K562 (cell line): Measurements from ENCODE around the gene CAMK2D. TPM values are rescaled to one million over a fixed set of nuclear protein-coding genes. Genes with fewer than 3 reads are reported as not detected.

Source experiments
- ATAC-seq: fragments of 200-7000 bp; cut with Tn5 transposase; 3 replicates; pipeline ENCODE4 v1.9.1; 2020; ENCODE audit warnings: moderate library complexity
- BruUV-seq: library from RNA; stranded (reverse); fragments of 400-500 nt; replicated peaks from 2 replicates; lab custom pipeline; 2021; lab: Mats Ljungman, UMichigan
- CTCF ChIA-PET: fragments of 300-600 bp; formaldehyde crosslinking; extraction: SDS; loops from one replicate; lab custom pipeline; 2021; ENCODE audit warnings: low intra/inter-chr PET ratio; lab: Yijun Ruan, JAX
- POLR2A ChIA-PET: fragments of 300-600, 350-650 bp; sonication (Branson Sonifier 250); formaldehyde crosslinking; extraction: SDS; loops from one replicate; lab custom pipeline; 2021; ENCODE audit warnings: antibody characterized with exemption, inconsistent platforms; lab: Yijun Ruan, JAX
- DNase-seq, 4 experiments: peaks; one replicate each; pipeline versions ENCODE4 v3.0.0 to v3.0.0-alpha.2; 2011 to 2018; ENCODE audit warnings: low spot score in 3 of 4, mixed read lengths in 3 of 4; ENCODE audit errors: extremely low read depth in 1 of 4
- FAIRE-seq: peaks from 2 replicates; lab custom pipeline; 2011; peaks lifted over from hg19 to GRCh38; lab: Jason Lieb, UNC
- H2AFZ ChIP-seq: 2 replicates; pipeline ENCODE4 v1.6.0; 2011; ENCODE audit warnings: low read depth, low read length, control low read depth, inconsistent platforms
- H3K27ac ChIP-seq: fragments of 200-600 bp; 3 replicates; pipeline ENCODE4 v1.8.0; 2011; ENCODE audit warnings: low read depth, mild to moderate bottlenecking, control low read depth, inconsistent platforms, low read length, moderate library complexity, mixed read lengths; ENCODE audit errors: extremely low read depth
- H3K27me3 ChIP-seq, 2 experiments: fragments of 300-600 bp in 1 of 2; 2 replicates in 1 of 2; 3 replicates in 1 of 2; pipeline versions ENCODE4 v1.6.0 to v1.8.0; 2011; ENCODE audit warnings: inconsistent platforms in 2 of 2, low read length in 2 of 2, mild to moderate bottlenecking in 1 of 2, mixed read lengths in 1 of 2, moderate library complexity in 1 of 2; ENCODE audit not compliant: control insufficient read depth in 2 of 2, insufficient read depth in 2 of 2
- H3K36me3 ChIP-seq: fragments of 300-600 bp; 3 replicates; pipeline ENCODE4 v1.8.0; 2011; ENCODE audit warnings: mild to moderate bottlenecking, low read length, inconsistent platforms; ENCODE audit not compliant: control insufficient read depth, insufficient read depth
- H3K4me1 ChIP-seq, 2 experiments: fragments of 200-600 bp in 1 of 2; replicated peaks in 1 of 2; 2 replicates in 1 of 2; 3 replicates in 1 of 2; pipeline versions ENCODE4 v1.5.1 to v1.8.0; 2011; ENCODE audit warnings: inconsistent platforms in 2 of 2, low read length in 2 of 2, mild to moderate bottlenecking in 1 of 2, mixed read lengths in 1 of 2, moderate library complexity in 1 of 2; ENCODE audit not compliant: control insufficient read depth in 2 of 2, insufficient read depth in 2 of 2
- H3K4me2 ChIP-seq: 2 replicates; pipeline ENCODE4 v1.6.1; 2011; ENCODE audit warnings: low read length, control low read depth, inconsistent platforms, mixed read lengths; ENCODE audit not compliant: insufficient read depth
- H3K4me3 ChIP-seq: fragments of 200-600 bp; sonication (generic), shearing (Covaris generic); 2 replicates; pipeline ENCODE4 v1.5.1; 2016; ENCODE audit warnings: control low read depth, inconsistent platforms
- H3K79me2 ChIP-seq: fragments of 200-600 bp; 3 replicates; pipeline ENCODE4 v1.8.0; 2011; ENCODE audit warnings: low read length, inconsistent platforms; ENCODE audit not compliant: control insufficient read depth, insufficient read depth
- H3K9ac ChIP-seq, 2 experiments: 2 replicates each; pipeline versions ENCODE4 v1.6.0 to v1.6.1; 2011; ENCODE audit warnings: low read depth in 2 of 2, low read length in 2 of 2, control low read depth in 1 of 2, inconsistent platforms in 1 of 2, mild to moderate bottlenecking in 1 of 2, mixed read lengths in 1 of 2; ENCODE audit not compliant: insufficient read depth in 1 of 2
- H3K9me1 ChIP-seq: one replicate; pipeline ENCODE4 v1.6.0; 2011; ENCODE audit warnings: inconsistent platforms, mild to moderate bottlenecking, low read length, moderate library complexity; ENCODE audit not compliant: control insufficient read depth, insufficient read depth
- H3K9me3 ChIP-seq: replicated peaks from 2 replicates; pipeline ENCODE4 v1.5.1; 2011; ENCODE audit warnings: low read depth, low read length, inconsistent platforms; ENCODE audit not compliant: control insufficient read depth, insufficient read depth
- H4K20me1 ChIP-seq: replicated peaks from 2 replicates; pipeline ENCODE4 v1.6.1; 2011; ENCODE audit warnings: low read length, inconsistent platforms, mixed read lengths; ENCODE audit not compliant: control insufficient read depth, insufficient read depth
- ARNT ChIP-seq, 2 experiments: fragments of 450-650 bp; IDR thresholded peaks; 2 replicates each; pipeline ENCODE4 v1.6.1; 2016; ENCODE audit warnings: mild to moderate bottlenecking in 1 of 2
- CXXC5 ChIP-seq: fragments of 250-450 bp; sonication (Bioruptor Pico); IDR thresholded peaks from 2 replicates; pipeline ENCODE4 v1.8.0; 2022; ENCODE audit warnings: inconsistent platforms, mild to moderate bottlenecking, moderate library complexity
- DIDO1 ChIP-seq: fragments of 450-650 bp; IDR thresholded peaks from 2 replicates; pipeline ENCODE4 v1.6.1; 2016; ENCODE audit warnings: low read depth, missing biosample characterization, missing genetic modification characterization
- FOXJ2 ChIP-seq: fragments of 200-800 bp; sonication (Bioruptor generic); IDR thresholded peaks from 2 replicates; pipeline ENCODE4 v1.6.1; 2016; ENCODE audit warnings: missing genetic modification characterization, missing compliant biosample characterization
- MBD1 ChIP-seq: fragments of 250-450 bp; sonication (Bioruptor Pico); IDR thresholded peaks from 2 replicates; pipeline ENCODE4 v1.8.0; 2022; ENCODE audit warnings: inconsistent platforms
- MTA2 ChIP-seq: fragments of 450-650 bp; IDR thresholded peaks from 2 replicates; pipeline ENCODE4 v1.6.1; 2016; ENCODE audit warnings: low read depth
- PTRF ChIP-seq: fragments of 450-650 bp; IDR thresholded peaks from 2 replicates; pipeline ENCODE4 v1.6.1; 2016; ENCODE audit warnings: mild to moderate bottlenecking, missing genetic modification characterization, missing compliant biosample characterization
- ZBTB26 ChIP-seq: fragments of 450-650 bp; formaldehyde crosslinking; IDR thresholded peaks from 2 replicates; pipeline ENCODE4 v1.4.0; 2022; ENCODE audit warnings: missing genetic modification characterization
- ZNF24 ChIP-seq: fragments of 450-650 bp; IDR thresholded peaks from 2 replicates; pipeline ENCODE4 v1.6.1; 2016
- ZNF57 ChIP-seq: fragments of 450-650 bp; formaldehyde crosslinking; IDR thresholded peaks from 2 replicates; pipeline ENCODE4 v1.4.0; 2020; ENCODE audit warnings: mild to moderate bottlenecking, moderate library complexity
- WGBS: fragments of 100-300 bp; shearing (Covaris generic); methylation state at CpG from one replicate; pipeline ENCODE4 v1.1.6; 2016; ENCODE audit warnings: low coverage, mixed read lengths; ENCODE audit not compliant: insufficient coverage; ENCODE audit errors: missing lambda C conversion rate; 5-methylcytosine and 5-hydroxymethylcytosine counted together
- in situ Hi-C: fragments of 300-500 bp; cut with MboI; formaldehyde crosslinking; loops from 4 replicates; pipeline ENCODE4 v1.15.0; 2018; ENCODE audit warnings: inconsistent platforms, mixed read lengths
- intact Hi-C: fragments of 100-400 bp; cut with micrococcal nuclease; formaldehyde crosslinking; loops from 2 replicates; pipeline ENCODE4 v1.14.2; 2022
- polyA plus RNA-seq, 8 experiments: library from polyadenylated mRNA; depleted of rRNA in 4 of 8; stranded (reverse) in 5 of 8; unstranded in 3 of 8; fragments of >200 nt; fragmentation: Nextera tagmentation in 2 of 8; fragmentation: Illumina TruSeq in 1 of 8; extraction: Ambion mirVana in 2 of 8; extraction: Trizol in 1 of 8; gene quantifications; 2 replicates each; pipeline versions ENCODE4 v1.2.1 to v1.2.3, GENCODE V29; 2011 to 2014; ENCODE audit warnings: inconsistent platforms in 1 of 8, missing spikeins in 1 of 8
- total RNA-seq, 7 experiments: library from RNA; depleted of rRNA in 6 of 7; stranded (reverse); fragments of >200 nt in 6 of 7; fragmentation: Illumina TruSeq in 2 of 7; extraction: Trizol in 2 of 7; gene quantifications; 2 replicates each; pipeline versions ENCODE4 v1.2.1 to v1.2.3, GENCODE V29; 2011 to 2021; ENCODE audit warnings: low replicate concordance in 1 of 7
- TF ChIP-seq, protein P1 (sequence below): fragments of 450-650 bp; IDR thresholded peaks from 2 replicates; pipeline ENCODE4 v1.6.1; 2017; ENCODE audit warnings: antibody characterized with exemption, mild to moderate bottlenecking
- TF ChIP-seq, protein P2 (sequence below): sonication (generic); formaldehyde crosslinking; IDR thresholded peaks from 2 replicates; pipeline ENCODE4 v1.8.0; 2022; ENCODE audit warnings: mild to moderate bottlenecking, missing genetic modification reagents

Gene CAMK2D
- total and polyA plus RNA-seq, 9 of the 15 experiments (the other 6 are each of a cell fraction or from before 2014, with no cell fraction given), result 0.01 to 0.33 (median 0.04) TPM; not detected in 2

DNA sequence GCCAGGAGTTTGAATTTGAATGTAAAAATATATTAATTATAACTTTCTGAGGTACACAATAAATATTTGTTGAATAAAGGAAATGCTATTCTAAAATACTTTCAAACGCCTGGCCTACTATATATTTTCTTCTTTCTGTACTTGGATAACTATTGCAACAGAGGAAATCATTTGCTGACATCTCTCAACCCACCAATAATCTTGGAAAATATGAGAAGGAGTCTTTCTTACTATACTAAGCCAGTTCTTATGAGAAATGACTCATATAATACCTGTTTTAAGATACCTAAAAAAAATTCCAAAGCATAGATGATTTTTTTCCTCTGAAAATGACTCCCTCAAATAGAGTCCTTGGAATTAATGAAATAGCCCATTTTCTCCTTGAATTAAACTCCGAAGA, 64.1 kb downstream of the CAMK2D start:
- FAIRE-seq, result no peak
- intact Hi-C loops, result no loop called here
- Histone ChIP-seq H4K20me1 (no peaks in the 10 kb centered on the region), H3K36me3 (no peaks in the 10 kb centered on the region), H3K4me1 (no peaks in the 10 kb centered on the region), H3K9me3 (no peaks in the 10 kb centered on the region), H3K4me3 (no peak overlapping the region), H3K9me1 (no peaks in the 10 kb centered on the region), H3K9ac (no peak overlapping the region), H3K27ac (no peak overlapping the region), H3K79me2 (no peaks in the 10 kb centered on the region), H2AFZ (no peak overlapping the region), H3K27me3 (no peaks in the 10 kb centered on the region), H3K4me2 (no peak overlapping the region)
- ATAC-seq, result no peak
- POLR2A ChIA-PET, result no interaction called here
- DNase-seq, result no peak
- CTCF ChIA-PET, result no interaction called here
- in situ Hi-C loops, result no loop called here
- no TSS peak for BruUV-seq
- WGBS, result 0% methylated on average over 2 of the region's 2 CpGs
- TF ChIP-seq ZNF24, result no peak
- no peak for TF ChIP-seq MBD1 (CRISPR knock-in tag)
- no peak for TF ChIP-seq ZBTB26 (CRISPR knock-in tag)
- TF ChIP-seq PTRF, result no peak
- no peak for TF ChIP-seq FOXJ2 (tag)
- no peak for TF ChIP-seq ARNT (IDR thresholded peaks at IDR 0.05)
- TF ChIP-seq, protein P1, sequence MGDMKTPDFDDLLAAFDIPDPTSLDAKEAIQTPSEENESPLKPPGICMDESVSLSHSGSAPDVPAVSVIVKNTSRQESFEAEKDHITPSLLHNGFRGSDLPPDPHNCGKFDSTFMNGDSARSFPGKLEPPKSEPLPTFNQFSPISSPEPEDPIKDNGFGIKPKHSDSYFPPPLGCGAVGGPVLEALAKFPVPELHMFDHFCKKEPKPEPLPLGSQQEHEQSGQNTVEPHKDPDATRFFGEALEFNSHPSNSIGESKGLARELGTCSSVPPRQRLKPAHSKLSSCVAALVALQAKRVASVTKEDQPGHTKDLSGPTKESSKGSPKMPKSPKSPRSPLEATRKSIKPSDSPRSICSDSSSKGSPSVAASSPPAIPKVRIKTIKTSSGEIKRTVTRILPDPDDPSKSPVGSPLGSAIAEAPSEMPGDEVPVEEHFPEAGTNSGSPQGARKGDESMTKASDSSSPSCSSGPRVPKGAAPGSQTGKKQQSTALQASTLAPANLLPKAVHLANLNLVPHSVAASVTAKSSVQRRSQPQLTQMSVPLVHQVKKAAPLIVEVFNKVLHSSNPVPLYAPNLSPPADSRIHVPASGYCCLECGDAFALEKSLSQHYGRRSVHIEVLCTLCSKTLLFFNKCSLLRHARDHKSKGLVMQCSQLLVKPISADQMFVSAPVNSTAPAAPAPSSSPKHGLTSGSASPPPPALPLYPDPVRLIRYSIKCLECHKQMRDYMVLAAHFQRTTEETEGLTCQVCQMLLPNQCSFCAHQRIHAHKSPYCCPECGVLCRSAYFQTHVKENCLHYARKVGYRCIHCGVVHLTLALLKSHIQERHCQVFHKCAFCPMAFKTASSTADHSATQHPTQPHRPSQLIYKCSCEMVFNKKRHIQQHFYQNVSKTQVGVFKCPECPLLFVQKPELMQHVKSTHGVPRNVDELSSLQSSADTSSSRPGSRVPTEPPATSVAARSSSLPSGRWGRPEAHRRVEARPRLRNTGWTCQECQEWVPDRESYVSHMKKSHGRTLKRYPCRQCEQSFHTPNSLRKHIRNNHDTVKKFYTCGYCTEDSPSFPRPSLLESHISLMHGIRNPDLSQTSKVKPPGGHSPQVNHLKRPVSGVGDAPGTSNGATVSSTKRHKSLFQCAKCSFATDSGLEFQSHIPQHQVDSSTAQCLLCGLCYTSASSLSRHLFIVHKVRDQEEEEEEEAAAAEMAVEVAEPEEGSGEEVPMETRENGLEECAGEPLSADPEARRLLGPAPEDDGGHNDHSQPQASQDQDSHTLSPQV, result no peak
- TF ChIP-seq, protein P2, sequence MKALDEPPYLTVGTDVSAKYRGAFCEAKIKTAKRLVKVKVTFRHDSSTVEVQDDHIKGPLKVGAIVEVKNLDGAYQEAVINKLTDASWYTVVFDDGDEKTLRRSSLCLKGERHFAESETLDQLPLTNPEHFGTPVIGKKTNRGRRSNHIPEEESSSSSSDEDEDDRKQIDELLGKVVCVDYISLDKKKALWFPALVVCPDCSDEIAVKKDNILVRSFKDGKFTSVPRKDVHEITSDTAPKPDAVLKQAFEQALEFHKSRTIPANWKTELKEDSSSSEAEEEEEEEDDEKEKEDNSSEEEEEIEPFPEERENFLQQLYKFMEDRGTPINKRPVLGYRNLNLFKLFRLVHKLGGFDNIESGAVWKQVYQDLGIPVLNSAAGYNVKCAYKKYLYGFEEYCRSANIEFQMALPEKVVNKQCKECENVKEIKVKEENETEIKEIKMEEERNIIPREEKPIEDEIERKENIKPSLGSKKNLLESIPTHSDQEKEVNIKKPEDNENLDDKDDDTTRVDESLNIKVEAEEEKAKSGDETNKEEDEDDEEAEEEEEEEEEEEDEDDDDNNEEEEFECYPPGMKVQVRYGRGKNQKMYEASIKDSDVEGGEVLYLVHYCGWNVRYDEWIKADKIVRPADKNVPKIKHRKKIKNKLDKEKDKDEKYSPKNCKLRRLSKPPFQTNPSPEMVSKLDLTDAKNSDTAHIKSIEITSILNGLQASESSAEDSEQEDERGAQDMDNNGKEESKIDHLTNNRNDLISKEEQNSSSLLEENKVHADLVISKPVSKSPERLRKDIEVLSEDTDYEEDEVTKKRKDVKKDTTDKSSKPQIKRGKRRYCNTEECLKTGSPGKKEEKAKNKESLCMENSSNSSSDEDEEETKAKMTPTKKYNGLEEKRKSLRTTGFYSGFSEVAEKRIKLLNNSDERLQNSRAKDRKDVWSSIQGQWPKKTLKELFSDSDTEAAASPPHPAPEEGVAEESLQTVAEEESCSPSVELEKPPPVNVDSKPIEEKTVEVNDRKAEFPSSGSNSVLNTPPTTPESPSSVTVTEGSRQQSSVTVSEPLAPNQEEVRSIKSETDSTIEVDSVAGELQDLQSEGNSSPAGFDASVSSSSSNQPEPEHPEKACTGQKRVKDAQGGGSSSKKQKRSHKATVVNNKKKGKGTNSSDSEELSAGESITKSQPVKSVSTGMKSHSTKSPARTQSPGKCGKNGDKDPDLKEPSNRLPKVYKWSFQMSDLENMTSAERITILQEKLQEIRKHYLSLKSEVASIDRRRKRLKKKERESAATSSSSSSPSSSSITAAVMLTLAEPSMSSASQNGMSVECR (CRISPR knock-in tag), result no peak
- TF ChIP-seq CXXC5, result no peak
- no peak for TF ChIP-seq MTA2
- TF ChIP-seq ZNF57 (CRISPR knock-in tag), result no peak
- TF ChIP-seq DIDO1 (tag), result no peak
